ENCODE results near the gene CERT1.
"Not testable (repeated sequence)": the region's sequence is repeated elsewhere in the genome, so short reads cannot be mapped to it uniquely, and the experiment has no call there.

Gene CERT1

DNA sequence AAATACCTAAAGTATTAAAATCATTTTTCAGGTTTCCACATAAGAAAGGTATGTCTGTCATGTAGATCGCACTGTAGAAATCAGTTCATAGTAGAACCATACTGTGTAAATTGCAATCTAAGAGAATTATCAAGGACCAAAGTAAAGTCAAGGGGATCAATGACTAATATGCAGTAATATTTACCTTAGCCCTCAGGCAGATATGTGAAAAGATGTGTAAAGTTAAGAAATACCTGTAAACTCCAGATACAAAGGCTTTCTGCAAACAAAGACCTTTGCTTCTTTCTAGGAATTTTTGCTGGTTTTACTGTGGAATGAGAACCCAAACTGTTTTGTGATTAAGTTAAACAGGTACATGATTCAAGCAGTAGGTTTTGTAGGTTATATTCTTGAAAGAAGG is 11.8 kb upstream of the CERT1 start:
- DNase-seq: no peak

- no peak for DNase-seq
Measured at GRCh38 chr5:75522542-75522941, 11.1 kb upstream of the CERT1 start.

DNA sequence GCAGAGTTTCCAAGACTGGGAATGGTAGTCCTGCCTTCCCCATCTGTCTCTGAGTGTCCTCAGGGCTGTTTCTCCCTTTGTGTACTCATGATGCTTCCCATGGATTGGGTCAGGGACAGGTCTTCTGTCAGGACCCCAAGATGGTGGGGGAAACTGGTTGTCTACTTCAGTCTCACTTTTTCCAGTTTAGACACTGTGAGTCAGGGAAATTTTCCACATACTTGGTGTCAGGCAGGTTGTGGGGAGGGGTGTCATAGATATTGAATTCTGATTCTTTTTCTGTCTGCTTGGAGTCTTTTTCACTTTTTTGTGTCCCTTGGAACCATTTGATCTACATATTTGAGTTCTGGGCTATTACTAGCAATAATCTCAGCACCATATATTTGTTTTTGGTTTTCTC is 10.6 kb upstream of the CERT1 start:
- no peak for DNase-seq

DNA sequence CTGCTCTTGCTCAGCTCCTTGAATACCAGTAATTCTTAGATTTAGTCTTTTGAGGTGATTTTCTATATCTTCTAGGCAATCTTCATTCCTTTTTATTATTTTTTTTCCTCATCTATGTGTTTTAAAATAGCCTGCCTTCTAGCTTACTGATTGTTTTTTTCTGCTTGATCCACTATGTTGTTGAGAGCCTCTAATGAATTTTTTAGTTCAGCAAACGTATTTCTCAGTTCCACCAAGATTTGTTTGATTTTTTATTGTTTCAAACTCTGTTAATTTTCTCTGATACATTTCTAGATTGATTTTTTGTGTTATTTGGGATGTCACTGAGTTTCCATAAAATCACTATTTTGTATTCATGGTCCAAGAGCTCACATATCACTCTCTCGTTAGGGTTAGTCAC is 9.8 kb upstream of the CERT1 start:
- DNase-seq: no peak

DNA sequence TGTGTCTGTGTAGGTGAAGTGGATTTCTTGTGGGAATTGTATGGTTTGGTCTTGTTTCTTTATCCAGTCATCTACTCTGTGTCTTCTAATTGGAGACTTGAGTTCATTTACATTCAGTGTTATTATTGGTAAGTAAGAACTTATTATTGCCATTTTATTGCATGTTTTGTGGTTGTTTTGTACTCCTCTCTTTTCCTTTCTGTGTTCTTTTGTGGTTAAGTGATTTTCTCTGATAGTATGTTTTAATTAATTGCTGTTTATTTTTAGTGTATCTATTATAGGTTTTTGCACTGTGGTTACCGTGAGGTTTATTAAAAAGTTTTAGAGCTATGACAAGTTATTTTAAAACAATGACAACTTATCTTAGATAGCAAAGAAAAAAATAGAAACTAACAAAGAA is 8.3 kb upstream of the CERT1 start:
- DNase-seq: no peak

DNA sequence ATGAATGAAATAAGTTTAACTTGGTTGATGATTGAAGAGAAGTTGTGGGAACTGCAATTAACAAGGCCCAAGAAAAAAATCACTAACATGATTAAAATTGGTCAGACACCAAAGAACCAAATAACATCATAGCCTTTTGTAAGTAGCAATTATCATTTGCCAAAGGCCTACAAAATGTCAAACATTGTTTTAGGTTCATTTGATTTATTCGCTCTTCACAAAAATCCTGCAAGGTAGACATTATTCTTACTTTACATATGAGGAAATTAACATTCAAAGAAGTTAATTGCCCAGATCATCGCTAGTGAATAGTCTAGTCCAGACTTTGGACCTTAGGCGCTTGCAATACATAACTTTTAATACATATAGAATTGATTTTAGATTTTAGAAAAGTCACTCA is 2.9 kb upstream of the CERT1 start:
- DNase-seq: no peak

DNA sequence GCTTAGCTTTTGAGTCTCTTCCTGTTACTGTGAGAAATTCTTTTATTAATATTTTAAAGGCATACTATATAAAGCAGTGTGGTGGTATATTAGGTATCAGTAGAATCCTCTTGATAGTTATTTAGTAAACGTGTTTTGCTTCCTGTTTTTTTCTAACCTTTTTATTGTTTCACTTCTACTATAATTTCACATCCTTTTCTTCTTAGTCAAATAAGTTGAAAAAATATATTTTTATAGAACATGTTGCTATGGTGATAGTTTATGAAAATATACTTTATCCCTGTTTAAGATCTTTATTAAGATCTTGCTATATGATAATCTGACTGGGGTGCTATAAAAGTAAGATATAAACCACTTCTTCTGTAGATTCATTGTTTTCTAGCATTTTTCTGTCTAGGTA is 2.4 kb upstream of the CERT1 start:
- DNase-seq: no peak

GRCh38 chr5:75512383-75513074 is 1.1 kb upstream of the CERT1 start:
- DNase-seq: no peak

- DNase-seq: peak; percentile 6
Measured at GRCh38 chr5:75510836-75511434, 494 bp downstream of the CERT1 start.

- DNase-seq: no peak
Measured at GRCh38 chr5:75510417-75510835, 1.0 kb downstream of the CERT1 start.

- no peak for DNase-seq
Measured at GRCh38 chr5:75509956-75510355, 1.5 kb downstream of the CERT1 start.

DNA sequence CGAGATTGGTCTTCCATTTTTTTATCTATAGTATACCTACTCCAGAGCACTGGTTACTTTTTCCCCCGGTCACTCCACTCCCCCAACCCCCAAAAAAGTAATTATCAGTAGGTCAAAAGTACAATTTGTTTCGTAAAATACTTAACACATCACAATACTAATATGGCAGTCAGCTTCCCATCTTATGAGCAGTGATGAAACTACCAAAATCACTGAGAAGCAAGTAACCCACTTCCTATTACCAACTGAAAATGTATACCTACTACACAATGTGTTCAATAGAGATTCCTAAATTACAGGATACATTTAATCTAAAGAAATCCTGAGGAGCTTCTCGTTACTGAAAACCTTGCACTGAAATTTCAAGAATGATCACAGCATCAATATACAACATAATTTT is 1.9 kb downstream of the CERT1 start:
- no peak for DNase-seq

DNA sequence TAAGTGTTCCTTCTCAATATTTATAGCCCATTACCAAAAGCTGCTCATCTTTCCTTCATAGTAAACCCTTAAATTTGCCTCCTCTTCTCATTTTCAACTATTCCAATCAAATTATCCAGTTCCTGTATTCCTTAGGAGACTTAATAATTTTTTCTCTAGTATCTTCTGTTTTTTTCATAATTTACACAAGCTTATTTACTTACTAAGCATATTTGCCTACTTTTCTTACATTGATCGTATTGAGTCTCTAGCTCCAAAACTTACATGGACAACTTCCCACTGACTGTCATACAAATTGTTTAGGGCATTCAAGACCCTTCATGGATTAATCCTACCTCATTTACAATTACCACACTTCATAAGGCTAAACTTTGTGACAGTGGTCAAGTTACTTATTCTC is 3.6 kb downstream of the CERT1 start:
- DNase-seq: no peak

- not testable (repeated sequence) for DNase-seq
Measured at GRCh38 chr5:75505112-75505511, 6.3 kb downstream of the CERT1 start.

- DNase-seq: not testable (repeated sequence)
Measured at GRCh38 chr5:75498875-75499274, 12.6 kb downstream of the CERT1 start.

DNA sequence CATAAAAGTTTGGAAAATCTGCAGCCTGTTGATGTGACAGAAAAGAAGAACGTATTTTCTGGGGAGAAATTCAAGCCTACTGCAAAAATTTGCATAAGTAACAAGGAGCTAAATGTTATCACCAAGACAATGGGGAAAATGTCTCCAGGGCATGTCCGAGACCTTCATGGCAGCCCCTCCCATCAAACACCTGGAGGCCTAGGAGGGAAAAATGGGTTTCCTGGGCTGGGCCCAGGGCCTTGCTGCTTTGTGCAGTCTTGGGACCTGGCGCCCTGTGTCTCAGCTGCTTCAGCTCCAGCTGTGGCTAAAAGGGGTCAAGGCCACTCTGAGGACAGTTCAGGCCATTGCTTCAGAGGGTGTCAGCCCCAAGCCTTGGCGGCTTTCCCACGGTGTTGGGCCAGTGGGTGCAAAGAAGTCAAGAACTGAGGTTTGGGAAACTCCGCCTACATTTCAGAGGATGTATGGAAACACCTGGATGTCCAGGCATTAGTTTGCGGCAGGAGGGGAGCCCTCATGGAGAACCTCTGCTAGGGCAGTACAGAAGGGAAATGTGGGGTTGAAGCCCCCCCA is 13.1 kb downstream of the CERT1 start:
- DNase-seq: no peak

- DNase-seq: no peak
Measured at GRCh38 chr5:75496026-75496425, 15.4 kb downstream of the CERT1 start.

DNA sequence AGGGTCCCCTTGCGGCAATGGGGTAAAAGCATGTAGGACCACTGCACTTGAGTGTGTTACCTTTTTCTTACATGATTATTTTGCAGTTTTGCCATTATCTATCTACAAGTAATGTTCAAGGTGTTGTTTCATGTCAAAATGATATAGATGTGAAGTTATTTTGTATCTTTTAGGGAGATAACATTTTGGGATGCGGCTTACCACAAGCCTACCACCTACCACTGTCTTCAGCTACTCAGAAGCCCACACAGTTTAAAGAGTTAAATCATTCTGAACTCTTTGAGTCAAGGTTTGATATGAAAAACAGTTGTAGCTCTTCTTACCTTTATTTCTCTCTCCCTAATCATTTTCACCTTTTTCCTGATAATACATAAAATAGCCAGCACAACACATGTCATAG is 19.8 kb downstream of the CERT1 start:
- no peak for DNase-seq

DNA sequence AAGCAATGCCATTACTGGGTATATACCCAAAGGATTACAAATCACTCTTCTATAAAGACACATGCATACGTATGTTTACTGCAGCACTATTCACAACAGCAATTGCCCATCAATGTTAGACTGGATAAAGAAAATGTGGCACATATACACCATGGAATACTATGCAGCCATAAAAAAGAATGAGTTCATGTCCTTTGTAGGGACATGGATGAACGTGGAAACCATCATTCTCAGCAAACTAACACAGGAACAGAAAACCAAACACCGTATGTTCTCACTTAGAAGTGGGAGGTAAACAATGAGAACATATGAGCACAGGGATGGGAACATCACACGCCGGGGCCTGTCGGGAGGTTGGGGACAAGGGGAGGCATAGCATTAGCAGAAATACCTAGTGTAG is 21.6 kb downstream of the CERT1 start:
- DNase-seq: not testable (repeated sequence)

GRCh38 chr5:75484605-75485004 is 26.8 kb downstream of the CERT1 start:
- DNase-seq: no peak

DNA sequence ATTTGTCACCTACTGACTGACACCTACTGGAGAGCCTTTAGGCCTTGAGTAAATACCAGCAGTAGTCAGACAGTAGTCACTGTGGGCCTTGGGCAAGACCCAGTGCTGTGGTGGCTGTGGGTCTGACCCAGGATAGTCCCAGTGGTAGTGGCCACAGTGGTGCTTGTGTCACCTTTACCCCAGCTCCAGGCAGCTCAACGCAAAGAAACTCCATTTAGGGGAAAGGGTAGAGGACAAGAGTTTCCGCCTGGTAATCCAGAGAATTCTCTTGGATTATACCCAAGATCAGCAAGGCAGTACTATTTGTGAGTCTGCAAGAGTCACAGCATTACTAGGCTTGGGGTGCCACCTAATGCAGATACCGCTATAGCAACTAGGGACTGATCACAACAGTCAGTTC is 28.9 kb downstream of the CERT1 start:
- no peak for DNase-seq

GRCh38 chr5:75481024-75481423 is 30.4 kb downstream of the CERT1 start:
- DNase-seq: no peak

DNA sequence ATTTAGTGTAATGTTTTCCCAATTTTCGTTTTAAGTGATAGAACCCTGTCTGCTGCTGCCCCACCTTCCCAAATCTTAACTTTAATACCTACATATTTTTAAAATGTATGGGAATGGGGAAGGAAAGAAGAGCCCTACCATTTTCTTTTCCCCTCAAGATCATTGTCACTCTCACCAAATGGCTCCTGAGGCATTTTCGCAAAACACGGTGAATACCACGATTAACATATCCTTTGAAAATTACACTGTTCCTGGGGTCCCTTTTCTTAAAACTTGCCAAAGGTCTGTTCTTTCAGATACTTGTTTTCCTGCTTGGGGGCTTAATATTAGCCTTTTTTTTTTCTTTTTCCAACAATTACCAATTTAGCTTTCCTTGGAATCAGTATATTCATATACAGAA is 36.1 kb downstream of the CERT1 start:
- no peak for DNase-seq

- DNase-seq: no peak
Measured at GRCh38 chr5:75473463-75473862, 38.0 kb downstream of the CERT1 start.

- no peak for DNase-seq
Measured at GRCh38 chr5:75472973-75473372, 38.5 kb downstream of the CERT1 start.
